Astrocyte of the cerebellum (primary cell): ENCODE data around the gene DHX40.
"Not testable (repeated sequence)": the region's sequence is repeated elsewhere in the genome, so short reads cannot be mapped to it uniquely, and the experiment has no call there.

ENCODE experiments used
- DNase-seq: peaks from one replicate; pipeline ENCODE4 v3.0.0-alpha.2; 2011; ENCODE audit warnings: low read depth
- H3K4me3 ChIP-seq: 2 replicates; pipeline ENCODE4 v1.5.1; 2011; ENCODE audit warnings: mild to moderate bottlenecking, low read depth, low read length, moderate library complexity
- CTCF ChIP-seq: IDR thresholded peaks from 2 replicates; pipeline ENCODE4 v1.5.1; 2012; ENCODE audit warnings: low read length, low read depth, moderate library complexity, mild to moderate bottlenecking; ENCODE audit errors: missing control alignments
- in situ Hi-C: cut with HindIII; loops from 2 replicates; pipeline ENCODE4 v1.10.0; 2017; ENCODE audit warnings: low sequenced_read_pairs

DHX40 gene

GRCh38 chr17:59565171-59565958 is at the start of gene DHX40:
Gene DHX40 (plus strand): TSS chr17:59565610. CDS start chr17:59565672, 62 bp downstream.
- H3K4me3 ChIP-seq, result peak within 1 kb of the TSS; percentile 99
- peak; percentile 89 for DNase-seq
- in situ Hi-C loops, result no loop called here
- TF ChIP-seq CTCF, result no peak

GRCh38 chr17:59516451-59516850 is 49.0 kb upstream of the DHX40 start:
- DNase-seq, result no peak
- no peak for TF ChIP-seq CTCF
- H3K4me3 ChIP-seq, result no peak overlapping the region
- in situ Hi-C loops, result no loop called here

GRCh38 chr17:59519132-59519531 is 46.3 kb upstream of the DHX40 start:
- in situ Hi-C loops, result no loop called here
- DNase-seq, result no peak

GRCh38 chr17:59520251-59520650 is 45.2 kb upstream of the DHX40 start:
- in situ Hi-C loops, result no loop called here
- no peak overlapping the region for H3K4me3 ChIP-seq
- DNase-seq, result no peak
- TF ChIP-seq CTCF, result no peak

More at GRCh38 chr17:59519132-59519531, 46.3 kb upstream of the DHX40 start:
- no peak overlapping the region for H3K4me3 ChIP-seq
- no peak for TF ChIP-seq CTCF

- in situ Hi-C loops, result no loop called here
- H3K4me3 ChIP-seq, result no peak overlapping the region
- peak; percentile 88 for TF ChIP-seq CTCF
- peak; percentile 13 for DNase-seq
These were observed 43.8 kb upstream of the DHX40 start for GRCh38 chr17:59521465-59522126.

- in situ Hi-C loops, H3K4me3 ChIP-seq, DNase-seq: not testable (repeated sequence)
These were observed 40.5 kb upstream of the DHX40 start for GRCh38 chr17:59524930-59525329.

- H3K4me3 ChIP-seq, result no peak overlapping the region
- no peak for TF ChIP-seq CTCF
- DNase-seq, result no peak
- in situ Hi-C loops, result no loop called here
These were observed 39.7 kb upstream of the DHX40 start for GRCh38 chr17:59525668-59526067.
